Transverse colon (tissue), 3 donors: Measurements from ENCODE around the gene LARGE1.

Experiments
- CTCF ChIP-seq, 5 experiments: fragments of 200-600 bp in 3 of 5; fragments of 450-650 bp in 2 of 5; sonication (generic) in 3 of 5; IDR thresholded peaks; 1 replicate in 2 of 5; 2 replicates in 3 of 5; pipeline ENCODE4 v1.5.1; 2016 to 2017; ENCODE audit warnings: antibody characterized with exemption in 5 of 5, inconsistent platforms in 3 of 5, mild to moderate bottlenecking in 2 of 5, moderate library complexity in 1 of 5
- EP300 ChIP-seq: sonication (generic); formaldehyde crosslinking; IDR thresholded peaks from one replicate; pipeline ENCODE4 v1.6.1; 2017; ENCODE audit warnings: antibody characterized with exemption, low read depth

DNA sequence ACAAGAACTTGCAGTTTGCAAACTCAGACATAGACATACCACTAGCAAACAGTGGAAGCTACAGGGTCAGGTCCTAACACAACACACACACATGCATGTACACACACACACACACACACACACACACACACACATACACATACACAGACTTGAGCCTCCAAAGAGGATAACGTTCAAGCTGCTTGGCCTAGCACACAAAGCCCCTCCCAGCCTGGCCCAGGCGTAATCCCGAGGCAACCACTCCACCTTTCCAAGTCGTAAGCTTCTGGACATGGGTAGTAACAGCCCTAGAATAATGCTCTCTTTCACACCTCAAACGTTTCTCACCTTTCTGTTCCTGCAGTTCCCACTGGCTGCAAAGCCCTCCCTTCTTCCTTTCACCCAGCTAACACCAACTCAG, 88.6 kb downstream of the LARGE1 start:
- TF ChIP-seq EP300, result no peak
- TF ChIP-seq CTCF (IDR thresholded peaks at IDR 0.05), result no peak
